CD4-positive, alpha-beta T cell treated with Interleukin-6 for 4 hours (primary cell): ENCODE measurements around the gene PIP4K2C.

Experiments
- DNase-seq: peaks from one replicate; pipeline ENCODE4 v3.0.0-alpha.2; 2020; ENCODE audit warnings: mixed read lengths

The PIP4K2C gene

DNA sequence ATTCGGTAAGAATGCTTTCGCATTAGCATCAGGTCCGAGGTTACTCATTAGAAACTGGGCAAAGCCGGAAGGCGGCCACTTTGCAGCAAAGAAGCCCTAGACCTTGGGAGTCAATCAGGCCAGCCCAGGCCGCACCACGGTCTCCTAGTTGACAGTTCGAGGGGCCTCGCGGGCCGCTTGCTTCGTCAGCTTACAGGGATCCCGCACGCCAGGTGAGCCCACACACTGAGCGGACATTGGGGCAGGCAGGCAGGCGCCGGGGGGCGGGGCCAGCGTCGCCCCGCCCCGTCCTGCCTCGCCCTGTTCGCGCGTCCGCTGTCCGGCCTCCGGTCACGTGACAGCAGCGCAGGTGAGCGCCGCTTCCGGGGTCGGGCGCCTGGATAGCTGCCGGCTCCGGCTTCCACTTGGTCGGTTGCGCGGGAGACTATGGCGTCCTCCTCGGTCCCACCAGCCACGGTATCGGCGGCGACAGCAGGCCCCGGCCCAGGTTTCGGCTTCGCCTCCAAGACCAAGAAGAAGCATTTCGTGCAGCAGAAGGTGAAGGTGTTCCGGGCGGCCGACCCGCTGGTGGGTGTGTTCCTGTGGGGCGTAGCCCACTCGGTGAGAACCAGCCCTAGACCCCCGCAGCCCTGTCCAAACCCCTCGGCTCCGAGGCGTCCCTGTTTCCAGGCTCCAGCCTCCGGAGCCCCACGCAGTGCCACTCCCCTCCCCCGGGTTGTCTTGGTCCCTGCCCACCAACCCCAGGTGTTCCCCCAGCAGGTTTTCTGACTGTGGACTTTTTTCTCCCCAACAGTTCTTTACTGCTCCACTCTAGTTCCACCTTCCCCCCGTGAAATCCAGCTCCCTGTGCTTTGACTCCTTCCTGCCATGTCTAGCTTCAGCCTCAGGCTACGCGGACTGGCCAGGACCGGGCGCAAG is at the start of gene PIP4K2C:
PIP4K2C (plus strand) TSS at position 329 of the 918 bp plus-strand sequence; CDS start at position 427, 98 bp downstream.
- peak; percentile 85 for DNase-seq

GRCh38 chr12:57541717-57542116 is 49.3 kb upstream of the PIP4K2C start:
- DNase-seq: no peak

GRCh38 chr12:57543581-57543980 is 47.4 kb upstream of the PIP4K2C start:
- DNase-seq: no peak

DNA sequence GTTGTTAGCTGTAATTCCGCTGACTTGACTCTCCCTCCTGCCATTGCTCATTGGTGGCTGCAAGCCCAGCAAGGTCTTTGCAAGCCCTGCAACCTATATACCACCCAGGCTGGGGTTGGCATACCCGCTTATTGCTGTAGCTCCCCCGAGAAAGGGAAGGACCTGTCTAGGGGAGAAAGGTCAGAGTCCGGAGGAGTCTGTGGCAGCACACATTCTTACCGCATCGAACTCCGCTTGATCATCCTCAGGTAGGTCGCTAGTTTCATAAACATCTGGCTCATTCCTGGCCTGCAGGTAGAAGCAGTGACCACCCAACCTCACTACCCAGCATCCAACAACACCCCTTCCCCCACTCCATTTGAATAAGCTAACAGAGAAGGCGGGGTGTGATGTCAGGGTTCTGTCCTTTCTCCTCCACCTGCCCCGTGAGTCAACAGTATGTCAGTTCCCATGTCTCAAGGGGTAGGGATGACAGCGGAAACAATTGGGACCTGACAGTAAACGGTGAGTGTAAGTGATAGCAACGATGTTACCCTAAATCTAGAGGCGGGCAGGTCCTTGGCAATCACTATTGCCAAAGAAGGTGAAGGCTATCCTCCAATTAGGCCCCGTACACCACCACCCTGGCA is 45.1 kb upstream of the PIP4K2C start:
- no peak for DNase-seq

DNA sequence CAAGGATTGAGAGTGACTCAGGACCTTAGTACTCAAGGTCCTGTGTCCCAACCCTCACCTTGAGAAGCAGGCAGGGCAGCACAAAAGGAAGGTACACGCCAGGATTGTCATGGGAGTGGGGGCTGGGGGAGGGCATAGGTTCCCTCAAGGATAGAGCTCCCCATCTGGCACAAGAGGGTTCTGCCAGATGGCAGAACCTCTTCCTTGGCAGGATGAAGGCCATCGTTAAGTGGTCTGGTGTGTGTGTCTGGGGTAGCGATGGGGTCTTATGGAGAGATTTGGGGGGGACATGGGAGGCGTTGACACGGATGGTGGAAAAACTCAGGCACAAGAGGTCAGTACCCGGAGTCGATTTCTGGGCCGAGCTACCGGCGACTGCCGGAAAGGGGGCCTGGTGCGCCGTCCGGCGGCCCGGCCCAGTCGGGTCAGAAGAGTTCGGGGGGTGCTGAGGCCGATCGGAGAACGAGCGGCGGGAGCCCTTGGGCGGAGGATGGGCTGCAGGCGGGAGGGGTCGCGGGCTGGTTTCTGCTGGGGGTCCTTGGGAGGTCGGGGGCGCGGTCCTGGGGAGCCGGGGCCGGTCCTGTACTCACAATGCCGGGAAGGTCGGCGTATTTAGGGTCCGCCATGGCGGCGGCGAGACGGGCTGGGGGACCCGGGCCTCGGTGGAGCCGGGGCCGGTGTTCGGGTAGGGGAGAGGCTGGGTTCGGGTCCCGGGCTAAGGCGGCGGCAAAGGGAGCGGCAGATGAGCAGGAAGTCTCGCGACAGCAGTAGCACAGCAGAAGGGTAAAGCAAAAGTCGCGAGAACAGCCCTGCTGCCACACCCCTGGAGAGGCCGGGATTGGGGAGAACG is 44.3 kb upstream of the PIP4K2C start, which contains the start of gene DCTN2:
DCTN2 (minus strand) TSS at position 755 of the 850 bp plus-strand sequence; CDS start at position 626, 129 bp downstream.
- peak; percentile 94 for DNase-seq

GRCh38 chr12:57547288-57548012 is 43.5 kb upstream of the PIP4K2C start:
- DNase-seq: no peak

DNA sequence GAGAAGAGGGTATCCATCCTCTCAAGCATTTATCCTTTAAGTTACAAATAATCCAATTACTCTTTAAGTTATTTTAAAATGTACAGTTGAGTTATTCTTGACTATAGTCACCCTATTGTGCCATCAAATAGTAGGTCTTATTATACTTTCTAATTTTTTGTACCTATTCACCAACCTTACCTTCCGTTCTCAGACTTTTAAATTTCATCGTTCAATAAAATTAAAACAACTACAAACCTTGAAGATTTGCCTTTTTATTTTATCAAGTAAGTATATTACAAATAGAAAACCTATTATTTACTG is 43.0 kb upstream of the PIP4K2C start:
- DNase-seq: no peak

DNA sequence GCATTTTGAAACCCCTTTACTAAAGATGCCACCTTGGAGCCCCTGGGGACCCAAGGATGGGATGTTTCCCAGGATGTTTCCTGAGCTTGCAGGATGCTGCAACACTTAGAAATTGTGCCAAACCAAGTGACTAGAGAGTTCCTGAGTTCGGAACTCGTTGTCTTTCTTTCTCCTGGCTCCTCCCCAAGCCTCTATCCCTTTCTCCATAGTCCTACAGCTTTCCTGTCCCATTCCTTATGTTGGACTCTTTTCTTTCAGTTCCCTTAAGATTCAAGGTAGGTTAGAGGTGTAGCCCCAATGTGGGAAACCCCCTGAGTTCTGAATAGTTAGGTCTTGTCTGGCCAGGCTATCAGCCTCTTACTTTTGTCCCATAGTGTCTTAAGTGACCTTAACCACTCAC is 42.5 kb upstream of the PIP4K2C start:
- DNase-seq: no peak

DNA sequence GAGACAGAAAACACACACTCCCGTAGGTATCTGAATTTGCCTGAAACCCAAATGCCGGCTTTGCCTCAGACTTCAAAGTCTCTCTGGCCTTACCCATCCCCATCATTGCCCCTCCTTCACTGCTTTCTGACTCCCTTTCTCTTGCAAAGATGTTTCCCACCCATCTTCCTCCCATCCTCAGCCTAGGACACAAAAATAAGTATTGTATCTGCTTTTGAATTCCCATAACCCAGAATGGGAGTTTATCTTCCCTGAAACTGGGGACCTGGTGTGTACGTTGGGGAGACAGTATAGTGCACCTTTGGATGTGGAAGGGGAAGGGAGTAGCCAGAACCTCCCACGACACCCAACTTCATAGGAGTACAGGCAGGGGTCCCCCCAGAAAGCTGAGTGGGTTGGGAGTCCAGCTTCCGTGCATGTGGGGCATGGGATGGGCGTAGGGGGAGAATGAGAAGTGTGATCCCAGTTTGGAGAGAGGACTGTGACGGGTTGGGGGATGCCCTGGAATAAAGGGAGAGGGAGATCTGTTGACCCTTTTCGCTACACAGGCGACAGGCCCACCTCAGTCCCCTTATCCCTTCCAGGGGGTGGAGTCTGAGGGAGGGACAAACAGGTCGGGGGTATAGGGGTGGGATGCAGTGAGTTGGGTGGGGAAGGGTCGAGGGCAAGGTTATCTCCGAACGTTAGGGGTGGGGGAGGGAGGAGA is 41.6 kb upstream of the PIP4K2C start:
- DNase-seq: no peak

GRCh38 chr12:57549909-57550640 is 40.9 kb upstream of the PIP4K2C start, which contains the start of gene KIF5A:
Gene KIF5A, plus strand, starts transcription at chr12:57550044. Its CDS starts 228 bp downstream, at chr12:57550272.
- peak; percentile 70 for DNase-seq

DNA sequence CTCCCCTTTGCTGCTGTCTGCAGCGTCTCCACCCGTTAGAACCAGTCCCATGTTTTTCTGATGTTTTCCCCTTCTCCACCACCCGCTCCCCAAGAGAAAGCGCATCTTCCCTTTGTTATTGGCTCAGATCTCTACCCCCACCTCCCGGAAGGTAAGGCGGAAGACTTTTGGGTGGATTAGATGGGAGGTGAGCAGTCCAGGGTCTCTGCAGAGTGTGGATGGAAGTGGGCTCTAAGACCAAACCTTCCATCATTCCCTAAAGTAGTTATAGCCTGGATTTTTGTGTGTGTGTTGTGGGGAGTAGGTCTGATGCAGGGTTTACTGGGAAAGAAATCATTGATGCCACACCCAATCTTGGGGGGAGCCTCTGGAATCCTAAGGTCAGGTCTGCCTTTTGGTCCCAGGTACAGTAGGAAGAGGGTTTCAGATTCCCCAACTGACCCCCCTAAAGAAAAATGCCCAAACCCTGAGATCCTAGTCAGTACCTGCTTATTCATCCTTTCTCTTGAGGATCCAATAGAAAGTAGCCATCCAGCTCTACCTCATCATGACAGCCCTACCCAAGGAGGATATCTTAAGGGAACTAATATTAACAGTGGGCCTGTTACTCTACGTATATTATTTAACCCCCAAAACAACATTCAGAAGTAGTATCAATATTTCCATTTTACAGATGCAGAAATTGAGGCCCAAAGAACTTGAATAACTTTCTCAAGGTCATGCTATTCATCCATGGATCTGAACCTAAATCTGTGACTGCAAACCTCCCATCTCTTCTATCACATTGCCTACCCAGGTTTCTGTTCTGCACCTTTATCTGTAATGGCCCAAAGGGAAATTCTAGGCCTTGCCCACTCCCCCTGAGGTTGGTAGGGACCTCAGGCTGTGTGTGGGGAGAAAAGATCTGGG is 40.1 kb upstream of the PIP4K2C start:
- DNase-seq: no peak

- DNase-seq: no peak
Measured at GRCh38 chr12:57551637-57552305, 39.2 kb upstream of the PIP4K2C start.

DNA sequence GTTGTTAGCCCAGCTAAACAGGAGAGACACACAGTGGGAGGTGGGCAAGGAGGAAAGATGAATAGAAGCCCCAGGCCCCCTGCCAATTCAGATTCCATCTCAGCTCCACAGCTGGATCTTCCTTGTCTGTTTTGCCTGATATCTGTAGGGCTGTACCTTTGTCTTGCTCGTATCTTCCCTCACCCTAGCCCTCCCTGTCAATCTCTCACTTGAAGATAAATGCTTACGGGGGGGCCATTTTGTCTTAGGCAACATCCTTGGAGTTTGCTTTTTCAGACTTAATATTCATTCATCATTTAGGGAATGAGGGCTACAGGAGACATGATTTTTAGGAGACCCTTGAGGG is 38.7 kb upstream of the PIP4K2C start:
- no peak for DNase-seq

DNA sequence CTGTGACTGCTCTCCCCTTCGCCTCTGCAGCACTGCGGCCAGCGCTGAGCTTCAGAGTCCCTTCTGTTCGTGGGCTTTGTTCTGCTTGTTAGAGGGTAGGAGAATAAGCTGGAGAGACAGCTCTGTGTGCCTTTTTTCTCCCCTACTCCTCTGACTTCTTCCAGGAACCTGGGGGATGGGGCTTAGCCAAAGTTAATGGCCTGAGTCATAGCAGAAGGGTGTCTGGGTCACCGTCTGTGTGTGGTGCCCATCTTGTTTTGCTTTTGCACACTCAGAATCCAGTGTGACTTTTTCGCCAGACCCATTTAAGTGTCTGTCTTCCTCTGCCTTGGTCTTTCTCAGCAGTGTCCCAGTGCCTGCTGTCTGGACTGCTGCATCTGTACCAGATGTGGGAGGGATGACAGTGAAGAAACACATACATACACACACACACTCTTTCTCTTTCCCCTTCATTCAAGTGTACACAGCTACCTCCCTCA is 38.1 kb upstream of the PIP4K2C start:
- DNase-seq: no peak

DNA sequence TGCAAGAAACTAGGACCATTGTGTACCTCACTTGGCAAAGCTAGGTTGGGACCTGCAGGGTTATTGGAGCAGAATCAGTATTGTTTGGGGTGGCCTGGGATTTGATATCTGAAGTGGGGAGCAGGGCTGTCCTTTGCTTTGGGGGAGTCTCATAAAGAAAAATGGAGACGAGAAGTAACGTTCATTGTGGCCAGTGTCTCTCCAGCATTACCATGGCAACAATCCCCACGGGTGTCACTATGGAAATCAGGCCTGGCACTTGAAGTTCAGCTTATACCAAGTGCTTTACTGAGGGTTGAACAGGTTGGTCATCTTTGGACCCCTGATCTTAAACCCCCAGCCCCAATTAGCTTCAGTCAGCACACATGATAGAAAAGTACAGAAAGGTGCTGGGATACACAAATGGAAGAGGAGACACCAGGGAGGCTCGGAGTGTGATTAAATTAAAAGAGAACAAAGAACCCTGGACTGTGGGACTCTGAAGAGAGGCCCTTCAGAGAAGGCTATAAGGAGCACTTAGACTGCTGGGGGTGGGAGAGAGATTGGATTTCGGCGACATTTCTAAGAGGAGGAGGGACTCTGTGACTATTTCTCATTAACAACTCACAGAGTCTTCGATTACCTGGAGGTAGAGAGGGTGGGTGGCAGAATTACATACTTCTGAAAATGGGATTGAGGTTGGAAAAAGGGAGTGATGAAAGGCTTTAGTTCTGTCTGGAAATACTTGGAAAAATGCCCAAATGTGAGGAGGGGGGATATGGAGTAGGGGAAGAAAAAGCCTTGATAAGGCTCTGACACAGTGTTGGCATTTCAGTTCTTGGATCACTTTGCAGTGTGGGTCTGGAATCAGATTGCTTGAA is 37.4 kb upstream of the PIP4K2C start:
- no peak for DNase-seq

DNA sequence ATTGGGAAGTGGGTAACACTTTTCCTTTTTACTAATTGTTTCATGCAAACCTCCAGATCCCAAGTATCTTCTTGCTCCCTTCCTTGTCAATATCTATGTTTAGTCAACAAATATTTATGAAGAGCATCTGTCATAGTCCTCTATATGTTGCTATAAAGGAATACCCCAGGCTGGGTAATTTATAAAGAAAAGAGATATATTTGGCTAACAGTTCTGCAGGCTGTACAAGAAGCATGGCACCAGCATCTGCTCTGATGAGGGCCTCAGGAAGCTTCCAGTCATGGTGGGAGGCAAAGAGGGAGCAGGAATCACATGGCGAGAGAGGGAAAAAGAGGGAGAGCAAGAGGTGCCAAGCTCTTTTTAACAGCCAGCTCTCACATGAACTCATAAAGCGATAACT is 36.5 kb upstream of the PIP4K2C start:
- no peak for DNase-seq

GRCh38 chr12:57554897-57555296 is 36.1 kb upstream of the PIP4K2C start:
- no peak for DNase-seq

- DNase-seq: no peak
Measured at GRCh38 chr12:57558864-57559263, 32.1 kb upstream of the PIP4K2C start.
